Inflammatory macrophage (primary cell): ENCODE measurements around the gene PFN3.
A peak's percentile ranks its signal among the peaks of the same experiment; 100 is the strongest.
"Not testable (repeated sequence)": the region's sequence is repeated elsewhere in the genome, so short reads cannot be mapped to it uniquely, and the experiment has no call there.

Experiments used
- DNase-seq, 2 donors: peaks; one replicate each; pipeline ENCODE4 v3.0.0-alpha.2; 2020 to 2022

The PFN3 gene

GRCh38 chr5:177425196-177425800 lies 24.8 kb upstream of the PFN3 start:
- DNase-seq: no peak

GRCh38 chr5:177423671-177424070 lies 23.2 kb upstream of the PFN3 start:
- no peak for DNase-seq

- no peak for DNase-seq
Observed at GRCh38 chr5:177421062-177421798, 20.8 kb upstream of the PFN3 start.

- not testable (repeated sequence) for DNase-seq
Observed at GRCh38 chr5:177420472-177420871, 20.0 kb upstream of the PFN3 start.

- DNase-seq: no peak
Observed at GRCh38 chr5:177419046-177419445, 18.6 kb upstream of the PFN3 start.

GRCh38 chr5:177417081-177417480 lies 16.6 kb upstream of the PFN3 start:
- DNase-seq: not testable (repeated sequence)

- DNase-seq: no peak
Observed at GRCh38 chr5:177414481-177414880, 14.0 kb upstream of the PFN3 start.

GRCh38 chr5:177412603-177413233 lies 12.3 kb upstream of the PFN3 start:
- DNase-seq: no peak

GRCh38 chr5:177410575-177410974 lies 10.1 kb upstream of the PFN3 start:
- DNase-seq: no peak

- DNase-seq: no peak
Observed at GRCh38 chr5:177409043-177409801, 8.8 kb upstream of the PFN3 start, which contains the start of gene F12. TSS of gene F12 (minus strand) at chr5:177409564. CDS start at chr5:177409527, 37 bp downstream.

GRCh38 chr5:177405805-177406204 lies 5.3 kb upstream of the PFN3 start:
- DNase-seq: peak; percentile 72 to 78

- no peak for DNase-seq
Observed at GRCh38 chr5:177405312-177405711, 4.9 kb upstream of the PFN3 start.

GRCh38 chr5:177404641-177405179 lies 4.2 kb upstream of the PFN3 start:
- no peak for DNase-seq

GRCh38 chr5:177403792-177404640 lies 3.6 kb upstream of the PFN3 start:
- peak; percentile 79 to 86 for DNase-seq

- DNase-seq: no peak
Observed at GRCh38 chr5:177403102-177403791, 2.8 kb upstream of the PFN3 start.

GRCh38 chr5:177402271-177403043 lies 2.0 kb upstream of the PFN3 start:
- DNase-seq: peak; percentile 24 to 49

- DNase-seq: no peak
Observed at GRCh38 chr5:177397875-177398390, 2.5 kb downstream of the PFN3 start.

GRCh38 chr5:177396807-177397206 lies 3.7 kb downstream of the PFN3 start:
- DNase-seq: no peak

- no peak for DNase-seq
Observed at GRCh38 chr5:177396078-177396477, 4.4 kb downstream of the PFN3 start.

GRCh38 chr5:177393990-177394389 lies 6.5 kb downstream of the PFN3 start:
- no peak for DNase-seq
